DMS 273 (cell line): ENCODE measurements around the gene ZNF580.

Source experiments
- DNase-seq: peaks from one replicate; lab custom pipeline; 2025; ENCODE audit not compliant: unreplicated experiment; lab: John Stamatoyannopoulos, UW

ZNF580 gene, protein sequence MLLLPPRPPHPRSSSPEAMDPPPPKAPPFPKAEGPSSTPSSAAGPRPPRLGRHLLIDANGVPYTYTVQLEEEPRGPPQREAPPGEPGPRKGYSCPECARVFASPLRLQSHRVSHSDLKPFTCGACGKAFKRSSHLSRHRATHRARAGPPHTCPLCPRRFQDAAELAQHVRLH

DNA sequence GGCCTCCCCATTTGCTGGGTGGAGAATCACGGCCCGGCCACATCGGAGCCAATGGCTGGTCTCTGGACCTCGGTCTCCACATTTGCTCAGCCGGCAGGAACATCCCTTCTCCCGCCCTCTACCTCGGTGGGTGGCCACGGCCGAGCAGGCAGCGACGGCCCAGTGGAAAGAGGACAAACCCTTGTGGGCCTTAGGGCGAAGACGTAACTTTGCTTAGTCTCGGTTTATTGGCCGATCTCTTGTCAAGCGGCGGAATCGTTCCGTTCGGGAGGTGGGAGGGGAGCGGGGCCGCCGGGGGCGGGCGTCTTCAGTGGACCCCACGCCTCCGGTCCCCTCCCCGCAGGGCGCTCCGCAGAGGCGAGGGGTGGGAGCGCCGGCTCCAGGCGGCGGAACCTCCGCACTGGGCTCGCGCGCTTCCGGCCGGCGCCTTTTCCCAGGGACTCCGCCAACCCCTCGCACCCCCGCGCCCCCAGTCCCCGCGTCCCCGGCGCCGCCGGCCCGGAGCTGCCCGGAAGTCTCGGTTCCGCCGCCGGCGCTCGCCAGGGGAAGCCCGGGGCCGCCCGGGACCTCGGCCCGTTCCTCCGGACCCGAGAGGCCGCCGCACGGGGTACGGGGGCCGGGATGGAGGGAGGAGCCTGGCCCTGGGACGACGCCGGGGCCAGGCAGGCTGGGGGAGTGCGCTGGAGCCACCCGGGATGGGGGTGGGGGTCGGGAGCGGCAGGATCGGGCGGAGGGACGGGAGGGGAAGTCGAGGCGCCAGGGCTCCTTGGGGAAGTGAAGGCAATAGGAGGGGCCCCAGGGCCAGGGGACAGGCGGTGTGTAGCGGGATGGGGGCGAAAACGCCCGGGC lies at the start of gene ZNF580:
ZNF580 (plus strand) TSS at position 426 of the 849 bp plus-strand sequence. CDS start 1,507 bp downstream, outside the sequence.
- DNase-seq, result peak; percentile 90

DNA sequence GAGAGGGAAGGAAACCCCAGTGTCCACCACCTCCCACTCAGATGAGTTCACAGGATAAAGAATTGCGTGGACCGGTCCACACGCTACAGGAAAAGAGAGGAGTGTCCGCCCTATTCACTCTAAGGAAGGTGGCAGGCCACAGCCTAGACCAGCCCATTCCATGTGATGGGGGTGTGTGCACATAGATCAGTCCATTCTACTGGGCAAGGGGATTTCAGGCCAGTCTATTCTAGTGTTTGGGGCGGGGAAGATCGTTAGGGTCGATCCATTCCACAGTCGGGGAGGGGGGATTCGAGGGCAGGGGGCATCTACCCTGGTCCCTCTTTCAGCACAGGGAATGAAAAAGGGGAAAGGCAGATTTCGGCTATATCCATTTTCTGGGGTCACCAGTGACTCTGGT lies 49.2 kb upstream of the ZNF580 start:
- DNase-seq, result peak; percentile 43

DNA sequence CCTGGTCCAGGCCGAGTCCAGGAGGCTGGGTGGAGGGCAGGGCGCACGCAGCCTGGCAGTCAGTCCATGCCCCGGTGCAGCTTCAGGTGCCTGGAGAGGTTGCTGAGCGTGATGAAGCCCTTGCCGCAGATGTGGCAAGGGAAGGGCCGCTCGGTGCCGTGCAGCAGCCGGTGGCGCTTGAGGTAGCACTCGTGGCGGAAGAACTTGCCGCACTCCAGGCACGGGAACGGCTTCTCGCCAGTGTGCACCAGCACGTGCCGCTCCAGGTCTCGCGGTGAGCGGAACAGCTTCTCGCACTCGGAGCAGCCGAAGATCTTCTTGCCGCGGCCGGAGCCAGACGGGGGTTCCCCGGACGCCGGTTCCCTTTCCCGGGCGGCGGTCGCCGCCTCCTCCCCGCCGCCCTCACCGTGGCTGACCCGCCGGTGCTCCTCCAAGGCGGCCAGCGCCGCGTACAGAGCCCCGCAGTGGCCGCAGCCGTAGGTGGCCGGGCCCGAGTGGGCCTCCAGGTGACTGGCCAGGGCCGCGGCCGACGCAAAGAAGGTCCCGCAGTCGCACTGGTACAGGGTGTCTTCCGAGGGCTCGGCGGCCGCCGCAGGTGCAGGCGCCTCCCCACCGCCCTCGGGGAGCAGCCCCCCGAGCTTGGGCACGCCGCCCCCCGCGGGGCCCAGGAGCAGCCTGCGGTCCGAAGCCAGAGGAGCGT lies 48.3 kb upstream of the ZNF580 start:
- DNase-seq, result no peak

DNA sequence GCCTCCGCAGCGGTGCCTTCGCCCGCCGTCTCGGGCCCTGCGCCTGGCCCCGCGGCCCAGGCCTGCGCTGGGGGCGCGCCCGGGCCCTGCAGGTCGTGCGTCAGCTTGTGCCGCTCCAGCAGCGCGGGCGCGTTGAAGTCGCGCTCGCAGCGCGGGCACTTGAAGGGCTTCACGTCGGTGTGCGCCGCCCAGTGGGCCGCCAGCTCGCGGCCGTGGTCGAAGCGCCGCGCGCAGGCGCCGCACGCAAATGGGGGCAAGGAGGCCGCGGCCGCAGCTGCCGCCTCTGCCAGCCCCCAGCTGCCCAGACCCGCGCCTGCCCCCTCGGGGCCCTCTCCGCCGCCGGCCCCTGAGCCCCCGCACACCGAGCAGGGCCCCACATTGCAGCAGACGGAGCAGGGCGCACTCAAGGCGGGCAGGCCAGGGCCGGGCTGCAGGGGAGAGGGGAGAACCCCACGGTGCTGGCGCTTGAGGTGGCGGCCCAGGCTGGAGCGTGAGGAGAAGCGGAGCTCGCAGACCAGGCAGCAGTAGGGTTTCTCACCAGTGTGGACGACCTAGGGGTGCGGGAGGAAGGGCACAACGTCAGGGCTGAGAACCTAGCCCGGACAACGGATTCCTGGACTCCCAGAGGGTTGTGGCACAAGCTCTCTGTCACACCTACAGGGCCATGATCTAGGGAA lies 47.6 kb upstream of the ZNF580 start:
- no peak for DNase-seq

DNA sequence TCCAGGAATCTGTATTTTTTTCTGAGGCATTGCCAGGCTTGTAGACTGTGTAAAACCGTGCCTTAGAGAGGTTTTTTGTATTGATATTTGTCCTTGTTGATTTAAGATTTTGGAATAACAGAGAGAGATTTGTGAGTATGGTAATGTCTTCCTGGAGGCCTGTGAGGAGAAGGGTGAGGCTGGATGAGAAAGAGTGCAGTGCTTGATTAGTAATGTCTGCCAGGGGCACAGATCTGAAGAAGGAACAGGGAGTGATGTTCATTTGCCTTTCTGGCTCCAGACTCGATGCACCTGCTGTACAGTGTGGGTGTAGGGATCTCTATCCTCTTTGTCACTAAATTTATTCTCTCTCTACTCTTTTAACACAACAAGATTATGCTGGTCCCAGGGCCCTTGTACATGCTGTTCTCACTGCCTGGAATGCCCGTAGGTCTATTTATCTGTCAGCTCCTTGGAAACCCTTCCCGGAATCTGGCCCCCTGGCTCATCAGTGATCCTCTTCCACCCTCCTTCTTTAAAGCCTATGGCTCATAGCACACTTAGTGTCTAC lies 45.7 kb upstream of the ZNF580 start:
- no peak for DNase-seq

DNA sequence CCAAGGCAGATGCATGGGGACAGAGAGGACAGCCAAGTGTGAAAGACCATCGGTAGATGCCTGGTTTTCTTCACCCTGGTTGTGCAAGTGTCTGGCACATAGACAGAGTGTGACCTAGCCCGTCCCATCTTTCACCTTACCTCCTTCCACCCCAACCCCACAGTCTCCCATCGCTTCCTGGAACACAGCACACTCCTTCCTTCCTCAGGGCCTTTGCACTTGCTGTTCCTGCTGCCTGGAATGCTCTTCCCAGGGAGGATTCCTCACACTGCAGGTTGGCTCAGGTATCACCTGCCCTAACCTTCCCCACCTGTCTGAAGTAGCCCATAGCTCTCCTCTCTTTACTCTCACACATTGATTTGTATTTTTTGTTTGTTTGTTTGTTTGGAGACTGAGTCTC lies 44.5 kb upstream of the ZNF580 start:
- no peak for DNase-seq

DNA sequence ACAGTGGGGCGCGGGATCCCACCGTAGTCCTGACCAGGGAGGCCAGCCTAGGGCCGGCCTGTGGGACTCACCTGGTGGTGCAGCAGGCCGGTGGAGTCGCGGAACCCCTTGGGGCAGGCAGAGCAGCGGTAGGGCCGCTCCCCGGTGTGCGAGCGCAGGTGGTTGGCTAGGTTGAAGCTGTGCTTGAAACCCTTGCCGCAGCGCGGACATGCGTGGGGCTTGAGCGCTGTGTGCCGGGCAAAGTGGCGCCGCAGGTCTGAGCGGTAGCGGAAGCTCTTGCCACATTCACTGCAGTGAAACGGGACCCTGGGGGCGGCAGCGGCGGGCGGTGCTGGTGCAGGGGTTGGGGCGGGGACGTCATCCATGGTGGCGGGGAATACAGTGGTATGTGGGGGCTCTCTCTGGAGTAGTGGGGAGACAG lies 43.3 kb upstream of the ZNF580 start:
- no peak for DNase-seq

DNA sequence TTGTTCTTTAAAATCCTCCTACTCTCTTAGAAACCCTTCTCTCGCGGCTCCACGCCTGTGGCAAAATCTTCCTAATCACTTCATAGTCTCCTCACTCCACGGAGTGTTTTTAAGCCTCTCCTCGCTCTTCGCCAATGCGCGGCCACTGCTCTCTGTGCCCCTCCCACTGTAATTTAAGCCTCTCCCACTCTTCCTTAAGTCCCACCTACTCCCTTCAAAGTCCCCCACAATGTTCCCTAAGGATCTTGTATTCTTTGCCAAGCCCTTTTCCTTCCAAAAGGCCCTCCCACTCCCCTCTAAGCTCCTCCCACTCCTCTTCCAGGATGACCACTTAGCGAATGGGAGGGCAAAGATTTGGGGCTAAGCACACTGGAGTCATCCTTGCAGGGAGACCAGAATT lies 42.8 kb upstream of the ZNF580 start:
- DNase-seq, result no peak

DNA sequence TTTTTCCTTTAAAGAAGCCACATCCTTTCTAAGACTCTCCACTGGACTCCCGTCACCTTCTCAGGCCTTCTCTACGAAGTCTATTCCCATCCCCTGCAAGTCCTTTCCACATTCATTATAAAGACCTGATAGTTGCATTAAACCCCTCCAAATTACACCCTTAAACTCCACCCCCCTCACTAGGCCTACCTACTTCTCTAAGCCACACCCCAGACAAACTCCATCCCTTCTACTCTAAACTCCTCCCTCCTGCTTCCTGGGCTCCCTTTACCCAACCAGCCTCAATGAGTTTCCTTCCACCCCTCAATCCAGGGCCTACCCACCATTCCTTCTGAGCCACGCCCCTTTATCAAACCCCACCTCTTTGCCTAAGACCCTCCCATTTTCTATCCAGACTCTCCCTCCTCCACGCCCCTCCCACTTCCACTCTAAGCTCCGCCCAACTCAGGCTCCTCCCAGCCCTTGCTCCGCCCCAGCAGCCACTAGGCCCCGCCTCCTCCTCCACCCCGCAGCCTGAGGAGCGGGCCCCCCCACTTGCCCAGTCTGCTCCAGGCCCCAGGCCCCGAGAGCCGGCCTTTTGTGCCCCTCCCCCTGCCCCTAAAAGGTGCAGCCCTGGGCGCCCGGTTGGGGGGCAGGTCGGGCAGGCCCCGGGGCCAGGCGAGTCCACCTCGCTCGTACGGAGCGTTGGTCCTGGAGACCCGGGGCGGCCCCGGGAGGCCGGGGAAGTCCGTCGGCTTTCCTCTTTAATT lies 41.9 kb upstream of the ZNF580 start:
- peak; percentile 93 for DNase-seq

DNA sequence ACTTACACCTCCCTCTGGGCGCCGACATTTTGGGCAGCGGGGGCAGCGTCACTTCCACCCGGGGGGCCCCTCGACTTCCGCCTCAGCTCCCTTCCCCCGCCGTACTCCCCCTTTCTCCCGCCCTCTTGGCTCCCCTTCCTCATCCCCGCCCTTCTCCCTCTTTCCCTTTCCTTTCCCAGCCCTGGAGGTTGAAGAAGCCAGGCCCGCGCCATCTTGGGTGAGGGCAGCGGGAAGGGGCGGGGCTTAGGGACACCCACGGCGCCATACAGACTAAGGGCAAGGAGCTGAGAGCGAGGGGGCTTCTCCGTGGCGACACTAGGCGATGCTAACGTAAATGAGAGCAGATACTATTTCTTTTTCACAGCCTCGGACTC lies 41.3 kb upstream of the ZNF580 start, which contains the start of gene FIZ1:
FIZ1 (minus strand) TSS at position 50 of the 374 bp plus-strand sequence. CDS start 1,652 bp downstream, outside the sequence.
- DNase-seq, result peak; percentile 99

DNA sequence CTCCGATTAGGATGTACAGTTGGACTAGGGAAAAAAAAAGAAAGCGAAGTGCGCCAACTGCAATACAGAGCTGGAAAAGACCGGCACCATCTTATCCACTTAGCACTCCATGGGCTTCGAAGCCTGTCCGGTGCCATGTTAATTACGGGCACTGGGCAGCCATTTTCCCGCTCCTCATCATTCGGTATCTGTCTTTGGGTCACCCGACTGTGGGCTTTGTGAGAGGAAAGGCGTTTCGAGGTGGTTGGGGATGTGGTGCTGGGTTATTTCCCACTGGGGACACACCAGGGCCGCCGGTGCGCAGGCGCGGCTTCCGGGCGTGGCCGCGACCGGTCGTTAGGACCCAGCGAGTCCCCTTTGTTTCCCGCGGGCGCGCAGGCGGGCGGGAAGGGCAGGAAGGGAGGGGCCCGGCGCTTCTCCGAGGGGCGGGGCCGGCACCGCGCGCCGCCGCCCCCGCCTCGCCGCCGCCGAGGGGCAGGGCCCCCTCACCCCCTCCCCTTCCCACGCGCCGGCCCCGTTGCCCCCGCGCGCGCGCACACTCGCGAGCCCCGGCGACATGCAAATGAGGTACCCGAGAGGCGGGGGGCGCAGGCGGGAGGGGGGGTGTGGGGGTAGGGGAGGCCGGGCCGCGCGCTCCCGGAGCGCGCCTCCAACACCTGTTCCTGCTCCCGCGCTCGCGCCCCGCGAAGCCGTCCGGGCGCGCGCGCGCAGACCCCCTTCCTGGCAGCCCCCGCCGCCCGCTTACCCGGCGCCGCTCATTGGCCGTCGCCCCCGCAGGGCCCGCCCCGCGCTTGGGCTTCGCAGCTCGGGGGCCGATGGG lies 40.8 kb upstream of the ZNF580 start, which contains the start of gene ZNF524:
ZNF524 (plus strand) TSS at position 447 of the 820 bp plus-strand sequence. CDS start 1,825 bp downstream, outside the sequence.
- DNase-seq, result peak; percentile 97

DNA sequence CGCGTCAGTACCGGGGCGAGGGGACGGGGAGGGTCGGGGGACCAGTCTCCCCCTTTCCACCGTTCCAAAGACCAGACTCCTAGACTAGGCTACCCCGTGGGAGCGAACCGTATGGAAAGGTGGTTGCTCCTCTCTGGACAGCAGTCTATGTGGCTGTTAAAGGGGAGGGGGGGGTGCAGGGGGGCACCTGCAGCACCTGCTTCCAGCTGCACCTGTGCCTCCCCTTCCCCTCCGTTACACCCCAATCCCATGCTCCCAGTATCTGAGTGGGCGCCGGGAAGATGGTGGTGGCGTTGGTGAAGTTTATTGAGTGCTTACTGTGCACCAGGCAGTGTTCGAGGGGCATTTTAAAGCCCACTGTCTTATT lies 40.2 kb upstream of the ZNF580 start:
- no peak for DNase-seq

DNA sequence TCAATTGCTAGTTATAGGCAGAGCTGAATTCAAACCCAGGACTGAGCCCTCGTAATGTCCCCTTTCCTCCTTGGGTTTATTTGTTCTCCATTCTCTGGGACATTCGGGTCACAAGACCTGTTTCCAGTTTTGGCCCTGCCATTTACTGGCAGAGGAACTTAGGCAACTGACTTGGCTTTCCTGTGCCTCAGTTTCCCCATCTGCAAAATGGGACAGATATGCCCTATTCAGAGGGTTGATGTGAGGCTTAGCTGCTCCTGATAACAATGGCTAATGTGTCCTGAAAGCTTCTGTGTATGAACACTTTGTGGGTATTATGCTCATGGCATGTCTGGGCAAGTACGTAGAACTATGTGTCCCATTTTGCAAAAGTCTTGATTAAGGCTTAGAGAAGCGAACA lies 39.7 kb upstream of the ZNF580 start:
- no peak for DNase-seq

DNA sequence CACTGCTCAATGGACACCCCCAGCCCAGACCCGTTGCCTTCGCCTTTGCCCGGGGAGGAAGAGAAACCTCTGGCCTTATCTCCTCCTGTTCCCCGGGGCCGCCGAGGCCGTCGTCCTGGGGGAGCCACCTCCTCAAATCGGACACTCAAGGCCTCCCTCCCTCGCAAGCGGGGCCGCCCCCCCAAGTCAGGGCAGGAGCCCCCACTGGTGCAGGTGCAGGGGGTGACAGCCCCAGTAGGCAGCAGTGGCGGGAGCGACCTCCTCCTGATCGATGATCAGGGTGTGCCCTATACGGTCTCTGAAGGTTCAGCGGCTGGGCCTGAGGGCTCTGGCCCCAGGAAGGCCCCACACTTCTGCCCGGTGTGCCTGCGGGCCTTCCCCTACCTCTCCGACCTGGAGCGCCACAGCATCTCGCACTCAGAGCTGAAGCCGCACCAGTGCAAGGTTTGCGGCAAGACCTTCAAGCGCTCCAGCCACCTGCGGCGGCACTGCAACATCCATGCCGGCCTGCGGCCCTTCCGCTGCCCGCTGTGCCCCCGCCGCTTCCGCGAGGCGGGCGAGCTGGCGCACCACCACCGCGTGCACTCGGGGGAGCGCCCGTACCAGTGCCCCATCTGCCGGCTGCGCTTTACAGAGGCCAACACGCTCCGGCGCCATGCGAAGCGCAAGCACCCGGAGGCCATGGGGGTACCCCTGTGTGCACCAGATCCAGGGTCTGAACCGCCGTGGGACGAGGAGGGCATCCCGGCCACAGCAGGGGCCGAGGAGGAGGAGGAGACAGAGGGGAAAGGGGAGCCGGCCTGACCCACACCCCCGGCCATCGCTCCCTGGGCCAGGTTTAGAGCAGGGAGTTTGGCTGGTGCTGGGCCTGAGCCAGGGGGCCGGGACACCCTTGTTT lies 38.4 kb upstream of the ZNF580 start:
- DNase-seq, result no peak

DNA sequence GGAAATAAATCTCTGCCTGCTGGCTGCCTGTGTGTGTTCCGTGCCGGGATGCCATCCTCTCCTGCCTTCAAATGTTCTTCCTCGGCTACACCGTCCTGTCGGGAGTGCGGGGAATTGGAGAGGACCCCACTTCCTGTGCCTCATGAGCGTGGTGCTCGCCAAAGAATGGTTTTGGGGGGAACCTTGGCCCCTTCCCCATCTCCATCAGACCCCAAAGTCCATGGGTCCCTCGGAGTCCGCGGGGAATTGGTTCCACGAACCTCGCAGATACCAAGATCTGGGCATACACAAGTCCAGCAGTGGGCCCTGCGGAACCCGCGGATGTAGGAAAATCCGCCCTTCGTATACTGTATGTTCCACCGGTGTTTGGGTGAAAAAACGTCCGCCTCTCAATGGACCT lies 37.7 kb upstream of the ZNF580 start:
- DNase-seq, result no peak

DNA sequence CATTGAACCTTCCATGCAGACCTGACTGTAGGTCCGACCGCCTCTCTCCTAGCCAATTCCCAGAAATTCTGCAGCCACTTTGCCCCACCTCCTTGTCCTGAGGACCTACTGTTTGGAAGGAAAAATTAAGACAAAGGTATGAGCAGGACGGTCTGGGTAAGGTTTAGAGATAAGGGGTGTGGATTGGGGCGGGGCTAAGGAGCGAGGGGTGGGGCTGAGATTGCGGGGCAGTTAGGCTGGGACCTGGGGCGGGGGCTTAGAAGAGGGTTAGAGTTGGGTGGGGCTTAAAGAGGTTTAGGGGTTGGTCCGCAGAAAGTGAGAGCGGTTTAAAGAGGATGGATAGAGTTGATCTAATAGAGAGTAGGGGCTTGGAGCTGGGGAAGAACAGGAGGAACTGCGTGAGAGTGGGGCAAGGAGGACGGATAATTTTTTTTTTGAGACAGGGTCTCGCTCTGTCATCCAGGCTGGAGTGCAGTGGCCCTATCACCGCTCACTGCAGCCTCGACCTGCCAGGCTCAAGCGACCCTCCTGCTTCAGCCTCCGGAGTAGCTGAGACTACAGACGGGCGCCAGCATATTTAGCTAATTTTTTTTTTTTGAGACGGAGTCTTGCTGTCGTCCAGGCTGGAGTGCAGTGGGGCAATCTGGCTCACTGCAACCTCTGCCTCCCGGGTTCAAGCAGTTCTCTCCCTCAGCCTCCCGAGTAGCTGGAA lies 37.1 kb upstream of the ZNF580 start:
- no peak for DNase-seq

DNA sequence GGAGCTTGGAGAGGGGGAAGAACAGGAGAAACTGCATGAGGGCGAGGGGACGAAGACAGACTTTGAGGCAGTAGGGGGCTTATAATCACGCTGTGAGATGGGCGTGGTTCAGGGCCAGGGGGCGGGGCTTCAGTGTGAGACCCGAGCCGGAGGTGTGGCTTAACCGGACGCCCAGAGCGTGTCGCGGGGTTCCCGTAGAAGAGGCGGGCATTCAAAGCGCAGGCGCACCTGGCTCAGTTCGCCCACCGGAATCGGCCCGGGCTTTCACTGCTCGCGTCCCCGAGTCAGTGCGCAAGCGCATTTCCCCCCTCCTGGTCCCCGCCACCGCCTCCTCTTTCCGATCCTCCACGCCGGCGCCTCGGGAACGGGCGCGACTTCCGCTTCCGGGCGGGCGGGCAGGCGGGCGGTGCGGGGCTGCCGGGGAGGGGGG lies 35.6 kb upstream of the ZNF580 start:
- peak; percentile 99 for DNase-seq
